ENCODE measurements around the gene MRGPRG. TPM values are rescaled to one million over a fixed set of nuclear protein-coding genes. Genes with fewer than 3 reads are reported as not detected.

Gene MRGPRG
- total and polyA plus RNA-seq, 4 donors, result not detected

GRCh38 chr11:3195251-3196160 is 23.1 kb downstream of the MRGPRG start:
- 60% methylated on average over 22 of the region's 22 CpGs for WGBS
- Histone ChIP-seq H3K9ac (ENCODE audit: low read depth in 1 of 2, low read length in 2 of 2) (no peak overlapping the region), H3K36me3 (ENCODE audit: control insufficient read depth in 4 of 4, insufficient read depth in 3 of 4, low read depth in 1 of 4, low read length in 3 of 4) (no peaks in the 10 kb centered on the region), H3K4me3 (ENCODE audit: low read depth in 1 of 3, low read length in 3 of 3) (no peak overlapping the region), H3K4me1 (ENCODE audit: control insufficient read depth in 4 of 4, insufficient read depth in 4 of 4, low read length in 3 of 4) (no peaks in the 10 kb centered on the region), H3K9me3 (ENCODE audit: control insufficient read depth in 4 of 4, low read length in 3 of 4) (no peaks in the 10 kb centered on the region), H3K27ac (ENCODE audit: low read depth in 1 of 2, low read length in 2 of 2) (no peak overlapping the region), H3K27me3 (ENCODE audit: control insufficient read depth in 4 of 4, insufficient read depth in 4 of 4, low read length in 3 of 4) (no peaks in the 10 kb centered on the region)
- TF ChIP-seq SP1 (IDR thresholded peaks at IDR 0.05) (no peak), RAD21 (IDR thresholded peaks at IDR 0.05) (no peak), CTCF (IDR thresholded peaks at IDR 0.05; ENCODE audit: low read depth, low read length, missing input control) (no peak), ATF3 (IDR thresholded peaks at IDR 0.05) (no peak), TAF1 (conservative IDR thresholded peaks at IDR 0.05) (no peak), JUND (IDR thresholded peaks at IDR 0.05) (no peak), RXRA (IDR thresholded peaks at IDR 0.05) (no peak), GABPA (IDR thresholded peaks at IDR 0.05 in 1 of 2, conservative IDR thresholded peaks at IDR 0.05 in 1 of 2) (no peak), HNF4A (conservative IDR thresholded peaks at IDR 0.05) (no peak), FOXA1 (IDR thresholded peaks at IDR 0.05) (no peak), FOXA2 (IDR thresholded peaks at IDR 0.05) (no peak), HNF4G (IDR thresholded peaks at IDR 0.05) (no peak), YY1 (IDR thresholded peaks at IDR 0.05) (no peak), NR2F2 (IDR thresholded peaks at IDR 0.05) (no peak), EGR1 (IDR thresholded peaks at IDR 0.05; ENCODE audit: low read depth in 2 of 2) (no peak)
- TF ChIP-seq, protein P1, sequence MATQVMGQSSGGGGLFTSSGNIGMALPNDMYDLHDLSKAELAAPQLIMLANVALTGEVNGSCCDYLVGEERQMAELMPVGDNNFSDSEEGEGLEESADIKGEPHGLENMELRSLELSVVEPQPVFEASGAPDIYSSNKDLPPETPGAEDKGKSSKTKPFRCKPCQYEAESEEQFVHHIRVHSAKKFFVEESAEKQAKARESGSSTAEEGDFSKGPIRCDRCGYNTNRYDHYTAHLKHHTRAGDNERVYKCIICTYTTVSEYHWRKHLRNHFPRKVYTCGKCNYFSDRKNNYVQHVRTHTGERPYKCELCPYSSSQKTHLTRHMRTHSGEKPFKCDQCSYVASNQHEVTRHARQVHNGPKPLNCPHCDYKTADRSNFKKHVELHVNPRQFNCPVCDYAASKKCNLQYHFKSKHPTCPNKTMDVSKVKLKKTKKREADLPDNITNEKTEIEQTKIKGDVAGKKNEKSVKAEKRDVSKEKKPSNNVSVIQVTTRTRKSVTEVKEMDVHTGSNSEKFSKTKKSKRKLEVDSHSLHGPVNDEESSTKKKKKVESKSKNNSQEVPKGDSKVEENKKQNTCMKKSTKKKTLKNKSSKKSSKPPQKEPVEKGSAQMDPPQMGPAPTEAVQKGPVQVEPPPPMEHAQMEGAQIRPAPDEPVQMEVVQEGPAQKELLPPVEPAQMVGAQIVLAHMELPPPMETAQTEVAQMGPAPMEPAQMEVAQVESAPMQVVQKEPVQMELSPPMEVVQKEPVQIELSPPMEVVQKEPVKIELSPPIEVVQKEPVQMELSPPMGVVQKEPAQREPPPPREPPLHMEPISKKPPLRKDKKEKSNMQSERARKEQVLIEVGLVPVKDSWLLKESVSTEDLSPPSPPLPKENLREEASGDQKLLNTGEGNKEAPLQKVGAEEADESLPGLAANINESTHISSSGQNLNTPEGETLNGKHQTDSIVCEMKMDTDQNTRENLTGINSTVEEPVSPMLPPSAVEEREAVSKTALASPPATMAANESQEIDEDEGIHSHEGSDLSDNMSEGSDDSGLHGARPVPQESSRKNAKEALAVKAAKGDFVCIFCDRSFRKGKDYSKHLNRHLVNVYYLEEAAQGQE (IDR thresholded peaks at IDR 0.05), result no peak
- TF ChIP-seq, protein P2, sequence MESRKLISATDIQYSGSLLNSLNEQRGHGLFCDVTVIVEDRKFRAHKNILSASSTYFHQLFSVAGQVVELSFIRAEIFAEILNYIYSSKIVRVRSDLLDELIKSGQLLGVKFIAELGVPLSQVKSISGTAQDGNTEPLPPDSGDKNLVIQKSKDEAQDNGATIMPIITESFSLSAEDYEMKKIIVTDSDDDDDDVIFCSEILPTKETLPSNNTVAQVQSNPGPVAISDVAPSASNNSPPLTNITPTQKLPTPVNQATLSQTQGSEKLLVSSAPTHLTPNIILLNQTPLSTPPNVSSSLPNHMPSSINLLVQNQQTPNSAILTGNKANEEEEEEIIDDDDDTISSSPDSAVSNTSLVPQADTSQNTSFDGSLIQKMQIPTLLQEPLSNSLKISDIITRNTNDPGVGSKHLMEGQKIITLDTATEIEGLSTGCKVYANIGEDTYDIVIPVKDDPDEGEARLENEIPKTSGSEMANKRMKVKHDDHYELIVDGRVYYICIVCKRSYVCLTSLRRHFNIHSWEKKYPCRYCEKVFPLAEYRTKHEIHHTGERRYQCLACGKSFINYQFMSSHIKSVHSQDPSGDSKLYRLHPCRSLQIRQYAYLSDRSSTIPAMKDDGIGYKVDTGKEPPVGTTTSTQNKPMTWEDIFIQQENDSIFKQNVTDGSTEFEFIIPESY (IDR thresholded peaks at IDR 0.05), result no peak
- TF ChIP-seq, protein P3, sequence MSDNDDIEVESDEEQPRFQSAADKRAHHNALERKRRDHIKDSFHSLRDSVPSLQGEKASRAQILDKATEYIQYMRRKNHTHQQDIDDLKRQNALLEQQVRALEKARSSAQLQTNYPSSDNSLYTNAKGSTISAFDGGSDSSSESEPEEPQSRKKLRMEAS (IDR thresholded peaks at IDR 0.05), result no peak
- no peak for DNase-seq (ENCODE audit: low spot score)
